Mesendoderm (in vitro differentiated cells): ENCODE results near the gene NUAK1.

Experiments
- DNase-seq: peaks from one replicate; pipeline ENCODE4 v3.0.0; 2013
- H2AK5ac ChIP-seq: 2 replicates; pipeline ENCODE4 v1.6.1; 2013; ENCODE audit warnings: low read length, inconsistent platforms
- H2BK120ac ChIP-seq: 2 replicates; pipeline ENCODE4 v1.6.1; 2013; ENCODE audit warnings: low read depth, mild to moderate bottlenecking, low read length, moderate library complexity, mixed read lengths
- H2BK15ac ChIP-seq: replicated peaks from 2 replicates; pipeline ENCODE4 v1.6.1; 2013; ENCODE audit warnings: low read depth, mild to moderate bottlenecking, moderate library complexity
- H2BK5ac ChIP-seq: 2 replicates; pipeline ENCODE4 v1.6.1; 2013; ENCODE audit warnings: low read length, inconsistent platforms
- H3K18ac ChIP-seq: 2 replicates; pipeline ENCODE4 v1.6.1; 2013; ENCODE audit warnings: mild to moderate bottlenecking, low read length, mixed read lengths
- H3K23ac ChIP-seq: one replicate; pipeline ENCODE4 v1.6.1; 2013; ENCODE audit warnings: low read length
- H3K27ac ChIP-seq: 2 replicates; pipeline ENCODE4 v1.5.1; 2013; ENCODE audit warnings: low read depth, mild to moderate bottlenecking, inconsistent platforms, low read length, moderate library complexity
- H3K27me3 ChIP-seq: 2 replicates; pipeline ENCODE4 v1.6.1; 2013; ENCODE audit warnings: low read length, control low read depth, mild to moderate bottlenecking, inconsistent platforms; ENCODE audit not compliant: insufficient read depth, poor library complexity
- H3K36me3 ChIP-seq: 2 replicates; pipeline ENCODE4 v1.6.1; 2013; ENCODE audit warnings: low read length, inconsistent platforms; ENCODE audit not compliant: control insufficient read depth, insufficient read depth
- H3K4ac ChIP-seq: one replicate; pipeline ENCODE4 v1.6.1; 2013; ENCODE audit warnings: low read depth, mild to moderate bottlenecking, low read length, moderate library complexity
- H3K4me1 ChIP-seq: 2 replicates; pipeline ENCODE4 v1.6.1; 2013; ENCODE audit warnings: low read depth, low read length, inconsistent platforms; ENCODE audit not compliant: control insufficient read depth
- H3K4me2 ChIP-seq: 2 replicates; pipeline ENCODE4 v1.6.1; 2013; ENCODE audit warnings: low read length
- H3K4me3 ChIP-seq: 2 replicates; pipeline ENCODE4 v1.5.1; 2013; ENCODE audit warnings: mild to moderate bottlenecking, low read length
- H3K56ac ChIP-seq: one replicate; pipeline ENCODE4 v1.6.1; 2013; ENCODE audit warnings: low read length
- H3K79me1 ChIP-seq: 2 replicates; pipeline ENCODE4 v1.6.1; 2013; ENCODE audit warnings: low read length, inconsistent platforms
- H3K79me2 ChIP-seq: 2 replicates; pipeline ENCODE4 v1.6.1; 2013; ENCODE audit warnings: mild to moderate bottlenecking, low read length; ENCODE audit not compliant: control insufficient read depth, insufficient read depth
- H3K9ac ChIP-seq: 2 replicates; pipeline ENCODE4 v1.6.1; 2013; ENCODE audit warnings: low read length, inconsistent platforms
- H4K5ac ChIP-seq: one replicate; pipeline ENCODE4 v1.6.1; 2013; ENCODE audit warnings: low read length
- H4K8ac ChIP-seq: one replicate; pipeline ENCODE4 v1.6.1; 2013; ENCODE audit warnings: low read depth, mild to moderate bottlenecking, control low read depth, low read length, moderate library complexity
- WGBS: extraction: QIAGEN DNeasy Blood & Tissue Kit; methylation state at CpG from one replicate; pipeline ENCODE4 v1.1.7; 2013; ENCODE audit warnings: low lambda C conversion rate, missing lambda C conversion rate; ENCODE audit not compliant: insufficient coverage; ENCODE audit errors: extremely low coverage; 5-methylcytosine and 5-hydroxymethylcytosine counted together

NUAK1 gene

DNA sequence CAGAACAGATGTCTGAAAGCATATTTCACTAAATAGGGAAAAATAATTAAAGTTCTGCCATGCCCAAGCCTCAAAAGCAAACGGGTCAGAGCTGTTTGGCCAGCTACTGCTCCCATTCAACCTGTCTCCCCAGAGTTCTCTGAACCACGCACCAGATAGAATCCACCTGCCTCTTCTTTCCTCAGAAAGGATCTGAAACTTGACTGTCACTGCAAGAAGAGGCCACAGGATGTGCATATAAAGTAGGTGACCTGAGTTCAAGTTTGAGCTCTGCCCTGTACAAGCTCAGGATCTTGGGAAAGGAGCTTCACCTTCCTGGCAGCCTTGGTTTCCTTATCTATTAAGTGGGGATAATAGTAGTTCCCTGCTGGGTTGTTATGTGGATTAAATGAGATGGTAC is 91.8 kb downstream of the NUAK1 start:
- H3K4me2 ChIP-seq = no peak overlapping the region
- DNase-seq = no peak
- H2BK15ac ChIP-seq = no peak overlapping the region
- no peak overlapping the region for H3K23ac ChIP-seq
- no peaks in the 10 kb centered on the region for H3K27me3 ChIP-seq
- H3K4me1 ChIP-seq = no peaks in the 10 kb centered on the region
- H4K8ac ChIP-seq = no peak overlapping the region
- no peaks in the 10 kb centered on the region for H3K79me2 ChIP-seq
- no peak overlapping the region for H3K4me3 ChIP-seq
- H3K56ac ChIP-seq = no peak overlapping the region
- no peak overlapping the region for H2BK120ac ChIP-seq
- no peak overlapping the region for H4K5ac ChIP-seq
- H3K36me3 ChIP-seq = no peaks in the 10 kb centered on the region
- H3K79me1 ChIP-seq = no peaks in the 10 kb centered on the region
- no peak overlapping the region for H3K18ac ChIP-seq
- no CpG with 5 or more reads among the region's 2 CpGs for WGBS
- no peak overlapping the region for H2BK5ac ChIP-seq
- no peak overlapping the region for H3K9ac ChIP-seq
- H3K4ac ChIP-seq = no peak overlapping the region
- H2AK5ac ChIP-seq = no peak overlapping the region
- no peak overlapping the region for H3K27ac ChIP-seq

DNA sequence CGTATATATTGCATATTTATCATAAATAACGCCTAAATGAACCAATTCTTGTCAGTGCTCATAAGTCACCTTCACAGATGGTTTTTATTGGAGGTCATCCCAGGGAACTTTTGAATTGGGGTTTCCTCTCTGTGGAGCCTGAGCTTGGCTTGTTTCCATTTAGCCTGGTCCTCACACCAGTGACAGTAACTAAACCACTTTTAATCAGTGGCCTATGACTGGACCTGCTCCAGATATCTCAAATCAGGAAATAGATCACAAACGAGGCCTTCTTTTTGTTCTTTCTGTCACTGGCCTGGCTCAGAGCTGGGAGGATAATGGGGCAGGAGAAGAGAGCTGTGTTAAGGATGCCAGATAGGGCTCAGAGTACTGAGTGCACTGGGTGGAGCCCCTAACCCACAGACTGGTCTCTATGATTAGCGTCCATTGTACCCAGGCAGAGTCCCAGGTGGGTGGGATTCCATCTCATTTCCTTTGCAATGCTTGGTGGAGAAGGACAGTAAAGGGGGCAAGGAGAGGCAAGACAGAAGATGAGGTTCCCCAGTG is 92.4 kb downstream of the NUAK1 start:
- H3K4me3 ChIP-seq = no peak overlapping the region
- H3K27ac ChIP-seq = no peak overlapping the region
- H4K8ac ChIP-seq = no peak overlapping the region
- H3K56ac ChIP-seq = no peak overlapping the region
- no peak overlapping the region for H3K9ac ChIP-seq
- H2BK5ac ChIP-seq = no peak overlapping the region
- no peak overlapping the region for H4K5ac ChIP-seq
- H3K4ac ChIP-seq = no peak overlapping the region
- H3K18ac ChIP-seq = no peak overlapping the region
- H2AK5ac ChIP-seq = no peak overlapping the region
- WGBS = no CpG with 5 or more reads among the region's 4 CpGs
- no peaks in the 10 kb centered on the region for H3K27me3 ChIP-seq
- H2BK15ac ChIP-seq = no peak overlapping the region
- no peaks in the 10 kb centered on the region for H3K79me1 ChIP-seq
- H3K36me3 ChIP-seq = no peaks in the 10 kb centered on the region
- no peak overlapping the region for H2BK120ac ChIP-seq
- H3K79me2 ChIP-seq = no peaks in the 10 kb centered on the region
- no peak overlapping the region for H3K23ac ChIP-seq
- no peak for DNase-seq
- H3K4me2 ChIP-seq = no peak overlapping the region
- no peaks in the 10 kb centered on the region for H3K4me1 ChIP-seq

DNA sequence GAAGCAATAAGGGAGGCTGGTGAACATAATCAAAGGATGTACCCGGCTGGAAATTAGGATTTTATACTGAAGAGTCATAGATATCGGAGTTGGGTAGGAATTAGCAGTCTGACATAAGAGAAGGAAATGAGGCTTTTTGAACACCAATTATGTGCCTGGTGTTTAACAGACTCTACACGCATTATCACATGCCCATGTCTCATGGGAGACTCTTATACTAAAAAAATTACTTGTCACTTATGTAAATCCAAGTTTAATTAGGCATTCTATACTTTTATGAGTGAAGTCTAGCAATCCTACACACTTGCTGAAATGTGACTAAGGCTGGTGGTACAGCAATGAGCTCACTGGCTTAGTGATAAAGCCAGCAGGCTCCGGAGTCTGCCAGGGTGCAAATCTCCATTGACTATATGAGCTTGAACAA is 93.5 kb downstream of the NUAK1 start:
- no peak overlapping the region for H2BK5ac ChIP-seq
- no peak overlapping the region for H3K56ac ChIP-seq
- H2BK15ac ChIP-seq = no peak overlapping the region
- no peaks in the 10 kb centered on the region for H3K36me3 ChIP-seq
- H2AK5ac ChIP-seq = no peak overlapping the region
- no peak overlapping the region for H2BK120ac ChIP-seq
- H3K23ac ChIP-seq = no peak overlapping the region
- H3K4me2 ChIP-seq = no peak overlapping the region
- H3K27ac ChIP-seq = no peak overlapping the region
- H3K4ac ChIP-seq = no peak overlapping the region
- no peak for DNase-seq
- no peaks in the 10 kb centered on the region for H3K79me1 ChIP-seq
- no peaks in the 10 kb centered on the region for H3K79me2 ChIP-seq
- H3K18ac ChIP-seq = no peak overlapping the region
- no peak overlapping the region for H4K5ac ChIP-seq
- no CpG with 5 or more reads among the region's 4 CpGs for WGBS
- H3K27me3 ChIP-seq = no peaks in the 10 kb centered on the region
- H3K4me3 ChIP-seq = no peak overlapping the region
- H3K9ac ChIP-seq = no peak overlapping the region
- no peaks in the 10 kb centered on the region for H3K4me1 ChIP-seq
- no peak overlapping the region for H4K8ac ChIP-seq

DNA sequence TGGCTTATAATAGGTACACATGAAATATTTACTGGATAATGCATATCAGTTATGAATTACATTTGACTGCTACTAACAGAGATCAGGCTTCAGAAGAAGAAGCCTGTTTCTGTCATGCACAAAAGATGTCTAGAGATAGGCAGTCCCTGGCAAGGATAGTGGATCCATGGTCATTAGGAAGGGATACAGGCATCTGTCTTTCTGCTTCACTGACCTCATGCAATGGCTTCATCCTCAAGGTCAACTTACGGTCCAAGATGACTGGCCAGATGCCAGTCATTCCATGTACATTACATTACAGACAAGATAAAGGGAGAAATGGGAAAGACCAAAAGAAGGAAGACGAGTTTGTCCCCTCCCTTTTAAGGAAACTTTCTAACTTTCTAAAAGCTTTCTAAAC is 94.0 kb downstream of the NUAK1 start:
- no peaks in the 10 kb centered on the region for H3K36me3 ChIP-seq
- DNase-seq = no peak
- H3K4me2 ChIP-seq = no peak overlapping the region
- no peak overlapping the region for H3K4ac ChIP-seq
- no peak overlapping the region for H3K18ac ChIP-seq
- H3K27me3 ChIP-seq = no peaks in the 10 kb centered on the region
- H3K56ac ChIP-seq = no peak overlapping the region
- H4K8ac ChIP-seq = no peak overlapping the region
- no CpG with 5 or more reads among the region's 2 CpGs for WGBS
- no peaks in the 10 kb centered on the region for H3K79me2 ChIP-seq
- H3K79me1 ChIP-seq = no peaks in the 10 kb centered on the region
- no peak overlapping the region for H3K23ac ChIP-seq
- H3K9ac ChIP-seq = no peak overlapping the region
- no peak overlapping the region for H2BK5ac ChIP-seq
- H4K5ac ChIP-seq = no peak overlapping the region
- H2BK120ac ChIP-seq = no peak overlapping the region
- no peak overlapping the region for H2AK5ac ChIP-seq
- no peaks in the 10 kb centered on the region for H3K4me1 ChIP-seq
- no peak overlapping the region for H3K4me3 ChIP-seq
- H3K27ac ChIP-seq = no peak overlapping the region
- no peak overlapping the region for H2BK15ac ChIP-seq

DNA sequence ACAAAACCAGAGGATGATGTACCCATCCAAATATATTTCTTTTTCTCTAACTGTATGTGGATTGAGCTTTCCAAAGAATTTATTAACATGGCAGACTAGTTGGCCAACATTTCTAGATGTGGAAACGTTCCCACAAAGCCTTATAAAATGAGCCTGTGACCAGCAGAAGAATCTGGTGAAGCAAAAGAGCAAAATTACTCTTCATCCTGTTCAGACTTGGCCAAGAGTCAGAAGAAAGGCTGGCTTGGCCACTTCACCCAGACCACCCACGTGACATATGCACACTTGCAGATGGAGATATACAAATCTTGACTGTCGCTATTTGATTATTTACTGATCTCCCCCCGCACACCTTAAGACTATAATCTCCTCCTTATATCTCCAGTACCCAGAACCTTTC is 96.7 kb downstream of the NUAK1 start:
- Histone ChIP-seq H3K79me1 (no peaks in the 10 kb centered on the region), H3K56ac (no peak overlapping the region), H3K9ac (no peak overlapping the region), H2BK5ac (no peak overlapping the region), H3K79me2 (no peaks in the 10 kb centered on the region), H3K4me1 (no peaks in the 10 kb centered on the region), H2AK5ac (no peak overlapping the region), H3K18ac (no peak overlapping the region), H2BK120ac (no peak overlapping the region), H3K4ac (no peak overlapping the region), H4K8ac (no peak overlapping the region), H4K5ac (no peak overlapping the region), H3K27me3 (no peaks in the 10 kb centered on the region), H3K27ac (no peak overlapping the region), H3K23ac (no peak overlapping the region), H2BK15ac (no peak overlapping the region), H3K4me2 (no peak overlapping the region), H3K36me3 (no peaks in the 10 kb centered on the region), H3K4me3 (no peak overlapping the region)
- DNase-seq = no peak
- no CpG with 5 or more reads among the region's 4 CpGs for WGBS

DNA sequence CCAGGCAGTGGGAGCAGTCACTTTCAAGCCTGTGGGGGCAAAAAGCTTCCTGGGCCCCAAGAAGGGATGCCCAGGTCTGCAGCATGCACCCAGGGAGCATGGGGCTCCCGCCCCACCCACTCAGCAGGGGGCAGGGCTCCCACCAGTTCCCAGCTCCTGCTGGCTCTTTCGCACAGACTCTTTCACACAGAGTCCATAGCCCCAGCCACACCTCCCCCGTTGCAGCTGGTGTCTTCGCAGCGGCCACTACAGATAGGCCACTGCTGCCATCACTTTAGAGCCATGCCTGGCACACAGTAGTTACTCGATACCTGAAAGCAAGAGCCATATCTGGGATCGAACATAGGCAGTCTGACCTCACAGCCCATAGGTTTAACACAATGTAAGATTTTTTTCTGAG is 98.2 kb downstream of the NUAK1 start:
- H3K79me2 ChIP-seq = no peaks in the 10 kb centered on the region

More for the DNA sequence above, 98.2 kb downstream of the NUAK1 start:
- Histone ChIP-seq H2BK5ac (no peak overlapping the region), H3K27me3 (no peaks in the 10 kb centered on the region), H4K8ac (no peak overlapping the region), H2BK15ac (no peak overlapping the region), H3K79me1 (no peaks in the 10 kb centered on the region), H3K23ac (no peak overlapping the region), H4K5ac (no peak overlapping the region), H3K4ac (no peak overlapping the region), H2BK120ac (no peak overlapping the region), H3K27ac (no peak overlapping the region), H3K18ac (no peak overlapping the region), H2AK5ac (no peak overlapping the region), H3K9ac (no peak overlapping the region), H3K56ac (no peak overlapping the region), H3K4me3 (no peak overlapping the region), H3K4me1 (no peaks in the 10 kb centered on the region), H3K4me2 (no peak overlapping the region), H3K36me3 (no peaks in the 10 kb centered on the region)
- no CpG with 5 or more reads among the region's 7 CpGs for WGBS
- DNase-seq = no peak
